HAP-1 (cell line): ENCODE data around the gene OXER1.

ENCODE experiments used
- DNase-seq, 2 experiments: peaks; one replicate each; pipeline ENCODE4 v3.0.0-alpha.2; 2016 to 2020; ENCODE audit warnings: low spot score in 2 of 2
- H3K27me3 ChIP-seq: fragments of 250-450 bp; sonication (Bioruptor Pico); 2 replicates; pipeline ENCODE4 v1.5.1; 2020; ENCODE audit warnings: low read depth, mild to moderate bottlenecking, moderate library complexity
- H3K36me3 ChIP-seq: fragments of 250-450 bp; sonication (Bioruptor Pico); replicated peaks from 2 replicates; pipeline ENCODE4 v1.5.1; 2020; ENCODE audit warnings: mild to moderate bottlenecking
- H3K4me1 ChIP-seq: fragments of 250-450 bp; sonication (Bioruptor Pico); 2 replicates; pipeline ENCODE4 v1.5.1; 2020; ENCODE audit warnings: mild to moderate bottlenecking
- H3K4me3 ChIP-seq: fragments of 250-450 bp; sonication (Bioruptor Pico); 2 replicates; pipeline ENCODE4 v1.5.1; 2020; ENCODE audit warnings: mild to moderate bottlenecking, moderate library complexity
- H3K9me3 ChIP-seq: fragments of 250-450 bp; sonication (Bioruptor Pico); 2 replicates; pipeline ENCODE4 v1.5.1; 2020; ENCODE audit warnings: mild to moderate bottlenecking, moderate library complexity
- in situ Hi-C: fragments of 300-500 bp; cut with MboI; formaldehyde crosslinking; loops from 3 replicates; pipeline ENCODE4 v1.14.3; 2020; ENCODE audit warnings: low sequenced_read_pairs, inconsistent platforms, mixed read lengths

Gene OXER1

GRCh38 chr2:42712934-42713333 lies 51.0 kb downstream of the OXER1 start:
- H3K4me3 ChIP-seq = no peak overlapping the region
- peaks cover 6% of the 10 kb centered on the region; the same call in 1 of the 2 replicates for H3K4me1 ChIP-seq
- H3K36me3 ChIP-seq = peaks cover 19% of the 10 kb centered on the region
- H3K9me3 ChIP-seq = no peaks in the 10 kb centered on the region
- no peak for DNase-seq
- in situ Hi-C loops = no loop called here
- H3K27me3 ChIP-seq = no peaks in the 10 kb centered on the region
